ACC112 (cell line): ENCODE data around the gene CCDC141.
A peak's percentile ranks its signal among the peaks of the same experiment; 100 is the strongest.

Experiments used
- H2AFZ ChIP-seq: fragments of 200-600 bp; sonication (generic); one replicate; pipeline ENCODE4 v1.6.0; 2017; ENCODE audit warnings: antibody characterized with exemption, low read length; ENCODE audit not compliant: unreplicated experiment
- H3K27ac ChIP-seq: fragments of 200-600 bp; sonication (generic); 2 replicates; pipeline ENCODE4 v1.5.1; 2014; ENCODE audit warnings: low read depth, mild to moderate bottlenecking, antibody characterized with exemption, low read length, moderate library complexity
- H3K27me3 ChIP-seq: fragments of 200-600 bp; sonication (generic); 2 replicates; pipeline ENCODE4 v1.6.1; 2014; ENCODE audit warnings: mild to moderate bottlenecking, antibody characterized with exemption, low read length, moderate library complexity, mixed read lengths; ENCODE audit not compliant: insufficient read depth
- H3K36me3 ChIP-seq: fragments of 200-600 bp; sonication (generic); 2 replicates; pipeline ENCODE4 v1.6.1; 2016; ENCODE audit warnings: mild to moderate bottlenecking, antibody characterized with exemption, low read length, moderate library complexity, mixed read lengths; ENCODE audit not compliant: insufficient read depth
- H3K4me1 ChIP-seq: fragments of 200-600 bp; sonication (generic); one replicate; pipeline ENCODE4 v1.6.1; 2016; ENCODE audit warnings: low read length, mixed read lengths; ENCODE audit not compliant: insufficient read depth, unreplicated experiment, control insufficient read depth
- H3K4me3 ChIP-seq: fragments of 200-600 bp; sonication (generic); 2 replicates; pipeline ENCODE4 v1.5.1; 2014; ENCODE audit warnings: mild to moderate bottlenecking, low read depth, low read length
- H3K79me2 ChIP-seq: fragments of 200-600 bp; sonication (generic); one replicate; pipeline ENCODE4 v1.6.0; 2016; ENCODE audit warnings: low read length; ENCODE audit not compliant: control insufficient read depth, unreplicated experiment, insufficient read depth

Gene CCDC141

GRCh38 chr2:178873912-178874311 is 176.0 kb downstream of the CCDC141 start:
- no peak overlapping the region for H3K4me3 ChIP-seq
- H2AFZ ChIP-seq = no peak overlapping the region
- no peaks in the 10 kb centered on the region for H3K79me2 ChIP-seq
- H3K27me3 ChIP-seq = no peaks in the 10 kb centered on the region
- peaks cover 15% of the 10 kb centered on the region for H3K4me1 ChIP-seq
- no peak overlapping the region for H3K27ac ChIP-seq
- no peaks in the 10 kb centered on the region for H3K36me3 ChIP-seq

GRCh38 chr2:178871536-178871935 is 178.4 kb downstream of the CCDC141 start:
- Histone ChIP-seq H3K36me3 (no peaks in the 10 kb centered on the region), H3K4me1 (peaks cover 15% of the 10 kb centered on the region), H3K4me3 (no peak overlapping the region), H3K79me2 (no peaks in the 10 kb centered on the region), H3K27me3 (no peaks in the 10 kb centered on the region), H3K27ac (no peak overlapping the region), H2AFZ (no peak overlapping the region)

DNA sequence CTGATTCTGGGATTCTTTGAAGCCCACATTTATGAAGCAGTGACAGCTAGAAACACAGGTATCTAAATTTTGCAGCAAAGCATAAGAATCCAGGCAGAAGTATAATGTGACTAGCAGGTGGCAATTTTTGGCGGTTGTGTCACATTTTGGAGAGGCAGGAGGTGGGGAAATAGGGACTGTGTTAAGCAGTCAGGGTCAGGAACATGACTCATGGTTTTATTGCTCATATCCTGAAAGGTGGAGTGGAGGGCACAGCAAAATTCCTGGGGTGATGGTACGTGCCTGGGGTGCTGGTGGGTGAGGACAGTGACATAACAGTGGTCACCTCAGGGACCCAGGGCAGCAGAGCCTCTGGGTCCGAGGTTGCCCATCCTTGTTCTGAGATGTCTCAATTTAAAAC is 179.2 kb downstream of the CCDC141 start:
- no peaks in the 10 kb centered on the region for H3K27me3 ChIP-seq
- no peak overlapping the region for H2AFZ ChIP-seq

DNA sequence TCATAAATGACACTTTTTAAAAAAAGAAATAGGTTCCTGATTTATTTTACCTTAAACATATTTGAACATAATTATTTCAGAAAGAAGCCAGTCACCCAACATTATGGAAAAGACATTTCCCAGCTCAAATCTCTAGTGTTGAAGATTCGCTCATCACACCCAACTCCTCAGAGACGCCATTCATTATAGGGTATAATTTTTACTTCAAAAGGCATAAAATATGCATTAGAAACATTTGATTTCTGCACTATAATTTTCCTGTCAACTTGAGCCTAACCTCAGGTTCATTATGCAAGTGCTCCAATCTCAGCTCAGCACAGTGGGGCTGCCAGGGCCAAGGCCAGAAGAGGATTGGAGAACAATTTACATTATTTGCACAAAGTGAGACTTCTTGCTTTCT is 183.9 kb downstream of the CCDC141 start:
- no peaks in the 10 kb centered on the region for H3K36me3 ChIP-seq
- no peaks in the 10 kb centered on the region for H3K27me3 ChIP-seq
- no peak overlapping the region for H3K27ac ChIP-seq
- H3K79me2 ChIP-seq = no peaks in the 10 kb centered on the region
- peaks cover 46% of the 10 kb centered on the region for H3K4me1 ChIP-seq
- H2AFZ ChIP-seq = no peak overlapping the region
- no peak overlapping the region for H3K4me3 ChIP-seq

More for the DNA sequence above, 179.2 kb downstream of the CCDC141 start:
- H3K4me3 ChIP-seq = no peak overlapping the region
- no peaks in the 10 kb centered on the region for H3K79me2 ChIP-seq
- H3K36me3 ChIP-seq = no peaks in the 10 kb centered on the region
- H3K4me1 ChIP-seq = peaks cover 18% of the 10 kb centered on the region
- no peak overlapping the region for H3K27ac ChIP-seq

DNA sequence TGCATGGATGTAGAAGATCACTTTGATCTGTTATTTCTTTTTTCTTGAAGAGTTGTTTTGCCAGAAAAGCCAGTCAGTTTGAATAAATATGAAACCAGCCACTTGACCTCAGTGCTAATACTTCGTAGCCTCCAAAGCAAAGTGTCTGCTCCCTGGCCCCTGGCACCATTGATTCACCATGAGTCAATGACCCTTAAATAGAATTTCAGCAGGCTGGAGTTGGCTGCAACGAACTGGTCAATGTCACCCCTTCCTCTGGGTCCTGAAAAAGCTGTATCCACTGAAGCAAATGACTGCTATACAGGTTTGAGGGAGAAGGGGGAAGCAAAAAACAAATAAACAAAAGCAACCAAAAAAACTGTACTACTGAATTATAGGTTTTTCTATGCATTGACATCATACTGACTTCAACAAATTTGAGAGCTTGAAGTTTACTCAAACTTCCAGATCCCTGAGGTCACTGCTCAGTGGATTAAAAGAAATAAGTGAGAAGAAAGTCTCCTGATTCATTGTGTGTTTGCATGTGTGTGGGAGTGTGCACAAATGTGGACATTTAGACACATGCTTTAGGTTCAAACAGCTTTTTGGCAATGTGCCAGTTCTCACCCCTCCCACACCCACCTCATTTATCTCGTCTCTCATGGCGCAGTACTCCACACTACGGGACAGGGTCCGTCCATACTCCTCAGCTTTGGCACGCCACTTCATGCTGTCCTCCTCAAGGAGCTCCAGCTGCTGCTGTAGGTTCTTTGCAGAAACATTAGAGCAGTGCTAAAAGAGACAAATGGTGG is 184.6 kb downstream of the CCDC141 start:
- Histone ChIP-seq H3K27me3 (no peaks in the 10 kb centered on the region), H3K4me3 (peak overlapping the region; percentile 30; the same call in 1 of the 2 replicates), H2AFZ (no peak overlapping the region), H3K79me2 (no peaks in the 10 kb centered on the region), H3K4me1 (peaks cover 44% of the 10 kb centered on the region), H3K27ac (peak overlapping the region; percentile 28; the same call in 1 of the 2 replicates), H3K36me3 (no peaks in the 10 kb centered on the region)

- Histone ChIP-seq H3K4me3 (peak overlapping the region; percentile 45; the same call in 1 of the 2 replicates), H3K79me2 (no peaks in the 10 kb centered on the region), H3K27me3 (no peaks in the 10 kb centered on the region), H3K4me1 (peaks cover 42% of the 10 kb centered on the region), H3K27ac (peak overlapping the region; percentile 30; the same call in 1 of the 2 replicates), H2AFZ (peak overlapping the region; percentile 92), H3K36me3 (no peaks in the 10 kb centered on the region)
These were observed 185.9 kb downstream of the CCDC141 start for GRCh38 chr2:178863856-178864620.

DNA sequence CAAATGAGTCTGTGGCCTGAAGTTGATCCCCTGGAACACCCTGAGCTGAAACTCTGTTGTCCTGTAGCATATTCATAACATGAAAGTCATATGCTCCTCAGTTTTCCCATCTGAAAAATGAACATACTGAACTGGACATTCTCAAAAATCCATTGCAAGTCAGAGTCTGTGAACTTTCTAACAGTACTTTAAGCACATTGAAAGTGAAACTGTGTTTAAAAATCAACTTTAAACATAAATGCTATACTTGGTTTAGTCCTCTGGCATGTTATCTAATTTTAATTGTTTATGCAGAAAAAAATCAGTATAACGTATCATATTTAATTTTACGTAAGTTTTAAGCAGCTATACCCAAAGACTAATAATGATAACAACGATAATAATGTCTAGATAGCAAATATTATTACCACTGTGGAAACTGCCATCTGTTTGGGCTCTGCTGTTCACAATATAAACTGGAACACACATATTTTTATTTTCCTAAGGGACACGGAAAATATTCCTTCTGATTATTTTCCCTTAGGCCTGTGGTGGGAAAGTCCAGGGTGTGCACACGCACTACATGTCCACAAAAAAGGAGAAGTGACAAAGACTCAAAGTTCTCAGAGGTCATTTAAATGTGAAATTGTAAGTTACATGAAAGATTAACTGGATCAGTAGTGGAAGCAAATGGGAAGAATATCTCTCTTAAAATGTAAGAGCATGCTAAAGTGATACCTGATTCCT is 186.6 kb downstream of the CCDC141 start:
- no peaks in the 10 kb centered on the region for H3K36me3 ChIP-seq
- H3K4me3 ChIP-seq = peak overlapping the region; percentile 45; the same call in 1 of the 2 replicates
- no peaks in the 10 kb centered on the region for H3K79me2 ChIP-seq
- H3K27me3 ChIP-seq = no peaks in the 10 kb centered on the region
- H3K27ac ChIP-seq = peak overlapping the region; percentile 30; the same call in 1 of the 2 replicates
- peak overlapping the region; percentile 92 for H2AFZ ChIP-seq
- peaks cover 42% of the 10 kb centered on the region for H3K4me1 ChIP-seq

DNA sequence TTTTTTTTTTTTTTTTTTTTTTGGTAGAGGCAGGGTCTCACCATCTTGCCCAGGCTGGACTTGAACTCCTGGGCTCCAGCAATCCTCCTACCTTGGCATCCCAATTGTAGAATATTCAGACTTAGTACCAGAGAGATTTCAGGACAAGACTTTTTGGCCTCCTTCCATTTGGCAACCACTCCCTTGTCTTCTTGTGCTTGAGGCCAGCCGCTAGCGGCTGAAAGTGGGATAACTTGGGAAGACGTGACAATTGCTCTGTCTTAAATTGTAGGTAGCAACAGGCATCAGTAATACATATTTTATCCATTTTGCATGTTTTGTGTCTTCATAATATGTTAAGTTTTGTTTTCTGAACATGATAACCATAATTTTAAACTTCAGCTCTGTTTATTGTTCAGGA is 189.4 kb downstream of the CCDC141 start:
- no peaks in the 10 kb centered on the region; the same call in 1 of the 2 replicates for H3K27me3 ChIP-seq
- no peak overlapping the region for H3K4me3 ChIP-seq
- H2AFZ ChIP-seq = no peak overlapping the region
- H3K4me1 ChIP-seq = peaks cover 37% of the 10 kb centered on the region
- H3K27ac ChIP-seq = no peak overlapping the region
- no peaks in the 10 kb centered on the region for H3K79me2 ChIP-seq
- no peaks in the 10 kb centered on the region for H3K36me3 ChIP-seq

DNA sequence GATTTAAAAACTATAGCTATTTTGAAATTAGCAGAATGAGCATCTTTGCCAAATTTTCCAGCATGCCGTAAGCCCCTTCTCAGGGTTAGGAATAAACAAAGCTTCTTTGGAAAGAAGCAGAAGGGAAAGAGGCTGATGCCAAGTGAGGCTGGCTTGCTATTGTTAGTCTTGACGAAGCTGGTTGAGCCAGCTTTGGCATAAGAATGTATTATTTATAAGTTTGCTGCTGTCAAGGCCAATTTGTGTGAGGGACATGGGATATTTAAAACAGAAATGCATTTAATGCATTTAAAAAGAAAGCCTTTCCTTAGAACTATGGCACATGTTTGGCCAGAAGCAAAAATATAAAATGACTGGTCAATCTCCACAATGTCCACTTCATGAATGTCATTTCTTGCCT is 190.2 kb downstream of the CCDC141 start:
- Histone ChIP-seq H2AFZ (no peak overlapping the region), H3K27ac (no peak overlapping the region), H3K27me3 (no peaks in the 10 kb centered on the region; the same call in 1 of the 2 replicates), H3K79me2 (no peaks in the 10 kb centered on the region), H3K36me3 (no peaks in the 10 kb centered on the region), H3K4me3 (no peak overlapping the region), H3K4me1 (peaks cover 35% of the 10 kb centered on the region)

DNA sequence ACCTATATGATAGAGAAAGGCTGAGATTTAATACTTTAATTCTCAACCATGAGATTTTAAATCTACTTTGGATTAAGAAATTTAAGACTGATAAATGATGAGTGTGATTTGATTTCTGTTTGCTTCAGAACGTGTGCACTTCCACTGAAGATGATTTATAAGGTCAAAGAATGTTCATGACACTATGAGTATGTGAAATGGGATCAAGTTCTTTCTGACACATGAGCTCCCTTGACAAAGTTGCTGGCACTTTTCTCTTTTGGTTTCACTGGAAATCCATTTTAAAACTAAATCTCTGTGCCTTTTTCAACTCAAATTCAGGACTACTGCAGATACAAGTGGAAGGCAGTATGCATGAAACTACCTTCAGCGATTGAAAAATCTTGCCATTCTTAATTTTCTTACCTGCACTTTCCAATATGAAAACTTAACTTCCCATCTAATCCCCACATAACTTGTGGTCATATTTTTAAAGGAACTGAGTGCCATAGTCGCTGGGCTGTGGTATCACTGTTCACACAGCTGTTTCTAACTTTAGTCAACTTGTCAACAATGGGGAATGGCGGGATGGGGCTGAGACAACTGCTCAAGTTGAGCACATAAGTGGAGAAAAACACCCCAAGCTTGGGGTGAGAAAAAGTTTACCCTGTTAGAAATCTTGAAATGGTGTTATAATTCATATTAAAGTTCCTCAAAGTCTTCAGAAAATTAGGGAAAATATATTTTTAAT is 190.9 kb downstream of the CCDC141 start:
- H3K4me3 ChIP-seq = no peak overlapping the region
- H3K27ac ChIP-seq = no peak overlapping the region
- H2AFZ ChIP-seq = no peak overlapping the region
- no peaks in the 10 kb centered on the region for H3K79me2 ChIP-seq
- H3K4me1 ChIP-seq = peaks cover 32% of the 10 kb centered on the region
- no peaks in the 10 kb centered on the region for H3K36me3 ChIP-seq
- no peaks in the 10 kb centered on the region; the same call in 1 of the 2 replicates for H3K27me3 ChIP-seq
